ENCODE data around the gene COL15A1.
A peak's percentile ranks its signal among the peaks of the same experiment; 100 is the strongest.

Gene COL15A1

DNA sequence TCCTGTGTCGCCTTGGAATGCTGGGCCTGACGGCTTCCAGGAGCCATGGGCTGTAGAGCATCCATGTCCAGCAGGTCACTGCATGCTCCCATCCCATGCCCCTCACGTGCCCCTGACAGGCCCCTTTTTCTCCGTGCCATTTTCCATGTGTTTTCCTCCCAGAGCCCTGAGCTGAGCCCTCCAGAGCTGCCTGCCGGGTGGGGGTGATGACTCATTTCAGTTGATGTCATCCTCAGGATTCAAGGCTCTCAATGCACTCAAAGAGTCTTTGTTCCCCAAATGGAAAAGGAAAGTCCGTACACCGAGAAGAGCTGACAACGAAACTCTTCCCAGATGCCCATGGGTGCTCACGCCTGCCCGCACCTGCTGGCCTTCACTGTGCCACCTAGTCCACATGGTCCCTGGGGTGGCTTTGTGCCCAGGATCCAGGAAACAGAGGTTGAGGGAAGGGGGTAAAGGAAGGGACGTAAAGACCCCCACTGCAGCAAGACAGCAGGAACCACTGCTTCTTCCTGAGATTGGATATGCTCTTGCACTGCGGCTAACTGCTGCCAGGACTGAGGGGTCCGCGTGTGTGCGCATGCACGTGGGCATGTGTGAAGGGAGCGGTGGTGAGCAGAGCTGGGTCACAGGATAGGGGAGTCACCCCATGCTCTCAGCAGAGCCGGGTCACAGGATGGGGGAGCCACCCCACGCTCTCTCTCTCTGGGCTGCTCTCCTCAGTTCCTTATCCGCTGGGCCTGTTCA is 27.6 kb downstream of the COL15A1 start:
- DNase-seq (ENCODE audit: low spot score) (peak; percentile 92), FAIRE-seq (no peak)

- no peak for DNase-seq (ENCODE audit: low spot score)
- FAIRE-seq, result no peak
Measured at GRCh38 chr9:98971915-98972223, 28.2 kb downstream of the COL15A1 start.

DNA sequence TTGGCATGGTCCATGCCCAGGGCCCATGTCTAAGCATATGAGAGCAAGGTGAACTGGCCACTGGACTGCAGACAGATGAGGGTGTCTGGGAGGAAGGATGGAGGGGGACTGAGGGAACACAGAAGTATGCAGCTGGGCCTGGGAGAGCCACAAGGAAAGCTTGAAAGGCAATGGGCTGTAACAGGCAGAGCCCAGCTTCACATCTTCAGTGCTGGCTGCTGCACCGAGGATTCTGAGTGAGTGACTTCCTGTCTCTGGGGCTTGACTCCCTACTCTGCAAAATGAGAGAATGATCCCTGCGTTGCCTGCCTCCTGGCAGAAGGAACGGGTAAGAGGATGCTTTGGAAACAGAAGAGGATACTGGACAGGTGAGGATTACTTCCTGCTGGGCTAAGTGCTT is 29.0 kb downstream of the COL15A1 start:
- FAIRE-seq (no peak), DNase-seq (ENCODE audit: low spot score) (no peak)

- DNase-seq (ENCODE audit: low spot score) (no peak), FAIRE-seq (no peak)
Measured at GRCh38 chr9:98973171-98973570, 29.5 kb downstream of the COL15A1 start.

GRCh38 chr9:98973576-98973975 is 29.9 kb downstream of the COL15A1 start:
- FAIRE-seq, result no peak
- no peak for DNase-seq (ENCODE audit: low spot score)

- DNase-seq (ENCODE audit: low spot score) (no peak), FAIRE-seq (no peak)
Measured at GRCh38 chr9:98974106-98974505, 30.4 kb downstream of the COL15A1 start.

DNA sequence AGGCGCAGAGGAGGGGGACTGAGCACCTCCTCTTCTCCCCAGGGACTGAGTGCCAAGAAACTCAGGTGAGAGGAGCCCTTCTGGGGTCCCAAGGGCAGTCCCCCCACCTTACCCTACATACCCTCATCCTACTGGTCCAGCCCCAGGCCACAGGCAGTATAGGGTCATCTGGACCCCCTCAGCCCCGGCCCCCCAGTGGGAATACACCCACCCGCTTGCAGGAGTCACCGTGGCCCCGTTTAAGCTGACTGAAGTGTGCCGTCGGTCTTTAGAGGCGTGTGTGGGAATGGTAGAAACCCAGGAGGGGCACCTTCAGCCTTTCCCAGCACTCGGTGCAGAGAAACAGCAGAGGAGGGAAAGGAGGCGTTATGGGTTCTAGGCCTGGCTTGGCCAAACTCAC is 30.8 kb downstream of the COL15A1 start:
- no peak for FAIRE-seq

GRCh38 chr9:98974994-98975712 is 31.4 kb downstream of the COL15A1 start:
- FAIRE-seq, result no peak

More for the DNA sequence above, 30.8 kb downstream of the COL15A1 start:
- no peak for DNase-seq (ENCODE audit: low spot score)

GRCh38 chr9:98975838-98976237 is 32.1 kb downstream of the COL15A1 start:
- FAIRE-seq, result no peak
- DNase-seq (ENCODE audit: low spot score), result no peak

More at GRCh38 chr9:98974994-98975712, 31.4 kb downstream of the COL15A1 start:
- peak; percentile 90 for DNase-seq (ENCODE audit: low spot score)

DNA sequence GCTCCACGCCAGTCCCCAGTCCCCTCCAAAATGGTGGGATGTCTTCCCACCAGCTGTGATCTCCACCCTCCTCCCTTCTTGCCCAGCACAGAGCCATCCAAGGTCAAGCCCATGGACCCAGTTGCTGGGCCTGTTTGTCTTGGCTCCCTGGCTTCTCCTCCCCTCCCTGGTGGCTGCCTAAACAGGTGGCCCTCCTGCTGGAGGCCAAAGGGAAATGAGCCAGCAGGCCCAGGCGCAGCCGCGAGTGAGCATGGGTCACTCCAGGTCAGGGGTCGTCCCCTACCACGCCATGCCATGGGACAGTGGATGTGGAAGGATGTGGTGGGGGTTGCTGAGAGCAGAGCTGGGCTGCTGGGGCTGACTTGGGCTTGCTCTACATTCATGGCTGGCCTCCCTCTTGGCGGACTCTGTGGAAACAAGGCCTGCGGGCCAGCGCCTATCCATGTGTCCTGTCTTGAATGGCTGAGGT is 33.6 kb downstream of the COL15A1 start:
- FAIRE-seq, result no peak
- no peak for DNase-seq (ENCODE audit: low spot score)

- DNase-seq (ENCODE audit: low spot score) (no peak), FAIRE-seq (no peak)
Measured at GRCh38 chr9:98977813-98978212, 34.1 kb downstream of the COL15A1 start.

- no peak for DNase-seq (ENCODE audit: low spot score)
- no peak for FAIRE-seq
Measured at GRCh38 chr9:98978231-98978681, 34.5 kb downstream of the COL15A1 start.

GRCh38 chr9:98980291-98980690 is 36.6 kb downstream of the COL15A1 start:
- DNase-seq (ENCODE audit: low spot score) (no peak), FAIRE-seq (no peak)

DNA sequence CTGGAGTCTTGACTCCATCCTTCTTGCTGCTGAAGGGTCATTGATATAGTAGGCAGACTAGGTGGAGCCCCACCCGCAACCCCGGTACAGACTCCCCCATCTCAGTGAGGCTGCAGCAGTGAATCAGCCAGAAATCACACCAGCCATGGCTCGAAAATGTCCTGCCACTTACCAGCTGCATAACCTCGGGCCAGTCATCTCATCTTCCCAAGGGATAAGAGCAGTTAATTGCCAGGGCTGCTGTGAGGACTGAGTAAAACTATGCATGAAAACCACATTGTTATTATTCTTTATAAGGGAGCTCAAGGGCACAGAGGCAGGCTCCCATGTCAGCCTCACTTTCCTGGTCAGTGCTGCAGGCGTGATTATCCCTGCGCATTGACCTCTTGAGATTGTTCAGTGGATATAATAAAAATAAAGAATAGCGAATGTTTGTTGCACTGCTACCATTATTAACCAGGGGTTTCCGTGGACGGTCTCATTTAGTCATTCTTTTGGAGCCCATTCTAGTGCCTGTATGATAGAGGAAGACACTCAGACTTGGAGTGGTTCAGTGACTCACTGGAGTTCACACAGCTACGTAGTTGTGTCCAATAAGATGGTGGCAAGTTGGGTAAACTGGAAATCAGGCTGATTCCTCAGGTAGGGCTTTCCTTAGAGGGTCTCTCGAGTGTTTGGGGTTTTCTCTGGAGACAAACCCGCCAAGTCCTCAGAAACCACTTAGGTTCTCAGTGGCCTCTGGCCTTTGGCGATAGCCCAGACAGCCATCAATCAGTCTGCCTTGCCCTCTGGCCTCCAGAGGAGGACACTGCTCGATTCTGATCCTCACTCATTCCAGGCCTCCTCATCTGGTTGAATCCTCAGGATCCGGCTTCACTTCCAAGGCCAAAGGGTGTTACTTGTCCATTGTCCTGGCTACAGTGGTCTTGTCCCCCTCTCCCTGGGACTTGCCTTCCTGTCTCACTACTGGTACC is 39.9 kb downstream of the COL15A1 start:
- DNase-seq (ENCODE audit: low spot score), result no peak
- FAIRE-seq, result no peak

GRCh38 chr9:98985596-98985995 is 41.9 kb downstream of the COL15A1 start:
- FAIRE-seq (no peak), DNase-seq (ENCODE audit: low spot score) (no peak)

GRCh38 chr9:98986866-98987651 is 43.4 kb downstream of the COL15A1 start:
- DNase-seq (ENCODE audit: low spot score) (no peak), FAIRE-seq (no peak)

- DNase-seq (ENCODE audit: low spot score) (peak; percentile 93), FAIRE-seq (no peak)
Measured at GRCh38 chr9:98989036-98990000, 45.6 kb downstream of the COL15A1 start.

GRCh38 chr9:98990181-98990870 is 46.6 kb downstream of the COL15A1 start:
- DNase-seq (ENCODE audit: low spot score) (no peak), FAIRE-seq (peak; percentile 56)

Data from urothelium cell line (cell line).